Activated naive CD8-positive, alpha-beta T cell treated with anti-CD3 and anti-CD28 coated beads, Interleukin-2, amount 10 ng/mL, durations not matched to agents 7 days and 5 days (primary cell): ENCODE measurements around the gene NAGS. TPM values are rescaled to one million over a fixed set of nuclear protein-coding genes. Genes with fewer than 3 reads are reported as not detected.
A peak's percentile ranks its signal among the peaks of the same experiment; 100 is the strongest.
"Not testable (repeated sequence)": the region's sequence is repeated elsewhere in the genome, so short reads cannot be mapped to it uniquely, and the experiment has no call there.

Experiments
- ATAC-seq: fragments of 150-1000 bp; cut with Tn5 transposase; one replicate; pipeline ENCODE4 v1.10.0; 2021; ENCODE audit warnings: low read depth, moderate library complexity
- POLR2A ChIA-PET: fragments of 350-600 bp; sonication (Branson Sonifier 250); formaldehyde crosslinking; loops from one replicate; lab custom pipeline; 2021; ENCODE audit warnings: antibody characterized with exemption; lab: Charles Lee
- DNase-seq: peaks from one replicate; pipeline ENCODE4 v3.0.0; 2021
- H3K27ac Mint-ChIP-seq: one replicate; pipeline ENCODE4 v1.8.0; 2022; ENCODE audit warnings: mild to moderate bottlenecking, mixed read lengths
- H3K27me3 Mint-ChIP-seq: one replicate; pipeline ENCODE4 v1.8.0; 2022; ENCODE audit warnings: mild to moderate bottlenecking, moderate library complexity, mixed read lengths
- H3K36me3 Mint-ChIP-seq: one replicate; pipeline ENCODE4 v1.8.0; 2021; ENCODE audit warnings: mild to moderate bottlenecking, mixed read lengths
- H3K4me1 Mint-ChIP-seq: one replicate; pipeline ENCODE4 v1.8.0; 2021; ENCODE audit warnings: mixed read lengths
- H3K4me3 Mint-ChIP-seq: one replicate; pipeline ENCODE4 v1.8.0; 2022; ENCODE audit warnings: mild to moderate bottlenecking, moderate library complexity, mixed read lengths
- H3K9me3 Mint-ChIP-seq: one replicate; pipeline ENCODE4 v1.8.0; 2021; ENCODE audit warnings: mixed read lengths
- total RNA-seq, 2 experiments: library from RNA; stranded (reverse); gene quantifications; one replicate each; pipeline ENCODE4 v1.2.3, GENCODE V29; 2021

NAGS gene
- total RNA-seq, 2 experiments from 2014 or later = 1.4 TPM

- H3K9me3 Mint-ChIP-seq = no peaks in the 10 kb centered on the region
- H3K4me3 Mint-ChIP-seq = no peak overlapping the region
- POLR2A ChIA-PET = no interaction called here
- H3K27me3 Mint-ChIP-seq = peaks cover 32% of the 10 kb centered on the region
- no peaks in the 10 kb centered on the region for H3K36me3 Mint-ChIP-seq
- ATAC-seq (no peak), DNase-seq (no peak)
- no peak overlapping the region for H3K27ac Mint-ChIP-seq
- H3K4me1 Mint-ChIP-seq = no peaks in the 10 kb centered on the region
Observed at GRCh38 chr17:43992641-43993040, 11.8 kb upstream of the NAGS start.

GRCh38 chr17:43994272-43995149 is 9.9 kb upstream of the NAGS start:
- Mint-ChIP-seq H3K27ac (no peak overlapping the region), H3K4me3 (no peak overlapping the region)

GRCh38 chr17:43995150-43995471 is 9.3 kb upstream of the NAGS start:
- H3K27me3 Mint-ChIP-seq = peaks cover 39% of the 10 kb centered on the region
- H3K27ac Mint-ChIP-seq = no peak overlapping the region
- H3K36me3 Mint-ChIP-seq = no peaks in the 10 kb centered on the region
- no peak for DNase-seq
- ATAC-seq = no peak
- H3K9me3 Mint-ChIP-seq = no peaks in the 10 kb centered on the region
- no peaks in the 10 kb centered on the region for H3K4me1 Mint-ChIP-seq
- POLR2A ChIA-PET = interaction anchor here (0.6 kb wide), 1 partner anchor 292 kb away, joined by 3 read pairs; no protein-coding TSS in a partner anchor
- no peak overlapping the region for H3K4me3 Mint-ChIP-seq

More at GRCh38 chr17:43994272-43995149, 9.9 kb upstream of the NAGS start:
- Mint-ChIP-seq H3K4me1 (no peaks in the 10 kb centered on the region), H3K36me3 (no peaks in the 10 kb centered on the region), H3K9me3 (no peaks in the 10 kb centered on the region), H3K27me3 (peaks cover 37% of the 10 kb centered on the region)
- peak; percentile 79 for ATAC-seq
- POLR2A ChIA-PET = interaction anchor here (0.8 to 1.7 kb wide), 2 partner anchors 15 to 51 kb away, joined by 3 to 5 read pairs; no protein-coding TSS in a partner anchor
- DNase-seq = peak; percentile 77

- not testable (repeated sequence) for H3K4me1 Mint-ChIP-seq, H3K9me3 Mint-ChIP-seq, H3K36me3 Mint-ChIP-seq, H3K4me3 Mint-ChIP-seq, DNase-seq, H3K27ac Mint-ChIP-seq, ATAC-seq
- POLR2A ChIA-PET = interaction anchor here (1.0 kb wide), 1 partner anchor 54 kb away, joined by 3 read pairs; the partner anchor contains the start of gene PPY
- peaks cover 39% of the 10 kb centered on the region for H3K27me3 Mint-ChIP-seq
Observed at GRCh38 chr17:43997180-43997579, 7.2 kb upstream of the NAGS start.

GRCh38 chr17:43998552-43998951 is 5.9 kb upstream of the NAGS start:
- peaks cover 43% of the 10 kb centered on the region for H3K27me3 Mint-ChIP-seq
- DNase-seq = no peak
- H3K27ac Mint-ChIP-seq = no peak overlapping the region
- POLR2A ChIA-PET = no interaction called here
- no peaks in the 10 kb centered on the region for H3K9me3 Mint-ChIP-seq
- H3K4me1 Mint-ChIP-seq = no peaks in the 10 kb centered on the region
- H3K4me3 Mint-ChIP-seq = no peak overlapping the region
- H3K36me3 Mint-ChIP-seq = no peaks in the 10 kb centered on the region
- ATAC-seq = no peak

GRCh38 chr17:43999024-43999423 is 5.4 kb upstream of the NAGS start:
- ATAC-seq = no peak

GRCh38 chr17:44000141-44000860 is 4.1 kb upstream of the NAGS start:
- ATAC-seq = no peak
- POLR2A ChIA-PET = interaction anchor here (0.6 to 0.7 kb wide), 3 partner anchors 9 to 74 kb away, joined by 3 to 6 read pairs (median 3); no protein-coding TSS in a partner anchor

More at GRCh38 chr17:43999024-43999423, 5.4 kb upstream of the NAGS start:
- DNase-seq = no peak
- POLR2A ChIA-PET = no interaction called here
- Mint-ChIP-seq H3K27ac (no peak overlapping the region), H3K27me3 (peaks cover 46% of the 10 kb centered on the region), H3K4me3 (no peak overlapping the region), H3K36me3 (no peaks in the 10 kb centered on the region), H3K4me1 (no peaks in the 10 kb centered on the region), H3K9me3 (no peaks in the 10 kb centered on the region)

GRCh38 chr17:44000871-44001460 is 3.5 kb upstream of the NAGS start:
- Mint-ChIP-seq H3K27me3 (peaks cover 43% of the 10 kb centered on the region), H3K4me3 (no peak overlapping the region), H3K9me3 (no peaks in the 10 kb centered on the region), H3K4me1 (peaks cover 3% of the 10 kb centered on the region), H3K27ac (no peak overlapping the region), H3K36me3 (no peaks in the 10 kb centered on the region)
- POLR2A ChIA-PET = interaction anchor here (0.6 kb wide), 2 partner anchors 67 to 197 kb away, joined by 3 to 4 read pairs; no protein-coding TSS in a partner anchor
- no peak for DNase-seq
- ATAC-seq = no peak

More at GRCh38 chr17:44000141-44000860, 4.1 kb upstream of the NAGS start:
- Mint-ChIP-seq H3K9me3 (no peaks in the 10 kb centered on the region), H3K27me3 (peaks cover 45% of the 10 kb centered on the region), H3K36me3 (no peaks in the 10 kb centered on the region), H3K4me1 (peaks cover 2% of the 10 kb centered on the region), H3K27ac (no peak overlapping the region), H3K4me3 (no peak overlapping the region)
- DNase-seq = no peak

- no peaks in the 10 kb centered on the region for H3K9me3 Mint-ChIP-seq
- peaks cover 46% of the 10 kb centered on the region for H3K27me3 Mint-ChIP-seq
- peaks cover 7% of the 10 kb centered on the region for H3K4me1 Mint-ChIP-seq
- no peaks in the 10 kb centered on the region for H3K36me3 Mint-ChIP-seq
- H3K4me3 Mint-ChIP-seq = no peak overlapping the region
- DNase-seq (no peak), ATAC-seq (no peak)
- H3K27ac Mint-ChIP-seq = no peak overlapping the region
- POLR2A ChIA-PET = interaction anchor here (0.6 kb wide), 1 partner anchor 197 kb away, joined by 4 read pairs; no protein-coding TSS in a partner anchor
Observed at GRCh38 chr17:44001461-44001920, 2.9 kb upstream of the NAGS start.

- DNase-seq = no peak
- no peak for ATAC-seq
- no peak overlapping the region for H3K27ac Mint-ChIP-seq
- peaks cover 43% of the 10 kb centered on the region for H3K27me3 Mint-ChIP-seq
- H3K4me1 Mint-ChIP-seq = peaks cover 10% of the 10 kb centered on the region
- POLR2A ChIA-PET = no interaction called here
- H3K9me3 Mint-ChIP-seq = no peaks in the 10 kb centered on the region
- H3K36me3 Mint-ChIP-seq = no peaks in the 10 kb centered on the region
- H3K4me3 Mint-ChIP-seq = no peak overlapping the region
Observed at GRCh38 chr17:44002141-44002848, 2.1 kb upstream of the NAGS start.

- no peak for ATAC-seq
- DNase-seq = peak; percentile 54
- no peak overlapping the region for H3K27ac Mint-ChIP-seq
- no peaks in the 10 kb centered on the region for H3K9me3 Mint-ChIP-seq
- peaks cover 17% of the 10 kb centered on the region for H3K4me1 Mint-ChIP-seq
- H3K36me3 Mint-ChIP-seq = no peaks in the 10 kb centered on the region
- peaks cover 28% of the 10 kb centered on the region for H3K27me3 Mint-ChIP-seq
- POLR2A ChIA-PET = interaction anchor here (1.2 kb wide), 1 partner anchor 10 kb away, joined by 4 read pairs; the partner anchor contains the start of gene TMEM101
- H3K4me3 Mint-ChIP-seq = peak overlapping the region; percentile 64
Observed at GRCh38 chr17:44004761-44005526, 522 bp downstream of the NAGS start.
